NCI-H1417 treated with DMSO at 0.1 percent for 48 hours (cell line): ENCODE results near the gene ADAMTSL3.
"Not testable (repeated sequence)": the region's sequence is repeated elsewhere in the genome, so short reads cannot be mapped to it uniquely, and the experiment has no call there.

Source experiments
- DNase-seq: peaks from one replicate; lab custom pipeline; 2025; lab: John Stamatoyannopoulos, UW

Gene ADAMTSL3

DNA sequence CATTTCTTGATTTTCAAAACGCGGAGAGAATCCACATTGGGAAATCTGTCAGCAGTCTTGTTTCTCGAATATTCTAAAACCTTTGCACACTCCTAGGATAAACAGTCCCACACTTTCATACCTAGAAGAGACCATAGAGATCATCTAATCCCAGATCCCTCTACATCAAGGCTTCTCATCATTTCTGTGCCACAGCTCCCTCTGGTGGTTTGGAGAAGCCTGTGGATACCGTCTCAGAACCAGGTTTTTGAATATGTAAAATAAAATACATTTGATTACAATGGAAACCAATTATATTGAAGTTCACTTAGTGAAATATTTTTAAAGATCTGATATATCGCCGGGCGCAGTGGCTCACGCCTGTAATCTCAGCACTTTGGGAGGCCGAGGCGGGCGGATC is 369.7 kb downstream of the ADAMTSL3 start:
- DNase-seq, result no peak

DNA sequence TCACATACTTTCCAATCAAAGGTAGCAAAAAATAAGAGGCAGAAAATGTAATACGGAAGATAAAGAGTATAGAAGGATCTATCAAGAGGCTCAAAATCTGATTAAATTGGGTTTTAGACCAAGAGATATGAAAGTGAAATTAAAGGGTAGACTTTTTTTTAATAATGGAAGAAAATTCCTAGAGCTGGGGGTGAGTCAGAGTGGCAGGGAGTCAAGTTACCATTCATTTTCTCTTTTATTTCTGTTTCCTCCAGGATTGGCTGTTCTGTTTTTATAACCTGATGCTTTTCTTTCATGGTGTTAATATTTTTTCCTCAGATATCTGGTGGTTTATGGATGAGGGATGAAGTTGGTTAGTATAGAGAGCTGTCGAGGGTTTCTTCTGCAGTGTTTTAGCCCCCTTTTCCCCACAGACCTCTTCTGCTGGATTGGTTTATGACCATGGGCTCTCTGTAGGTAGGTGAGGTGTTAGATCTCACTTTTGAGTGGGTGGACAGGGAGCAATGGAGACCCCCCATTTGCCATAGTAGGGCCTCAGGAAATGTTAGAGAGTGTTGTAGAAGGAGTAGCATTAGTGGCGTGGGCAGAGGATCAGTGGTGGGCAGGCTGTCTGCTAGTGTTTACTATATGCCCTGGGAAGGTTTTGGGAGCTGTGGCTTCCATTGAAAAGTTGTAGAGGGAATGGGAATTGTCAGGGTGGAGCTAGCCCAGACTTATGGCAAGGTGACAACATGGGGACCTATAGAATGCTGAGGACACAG is 380.1 kb downstream of the ADAMTSL3 start:
- no peak for DNase-seq

DNA sequence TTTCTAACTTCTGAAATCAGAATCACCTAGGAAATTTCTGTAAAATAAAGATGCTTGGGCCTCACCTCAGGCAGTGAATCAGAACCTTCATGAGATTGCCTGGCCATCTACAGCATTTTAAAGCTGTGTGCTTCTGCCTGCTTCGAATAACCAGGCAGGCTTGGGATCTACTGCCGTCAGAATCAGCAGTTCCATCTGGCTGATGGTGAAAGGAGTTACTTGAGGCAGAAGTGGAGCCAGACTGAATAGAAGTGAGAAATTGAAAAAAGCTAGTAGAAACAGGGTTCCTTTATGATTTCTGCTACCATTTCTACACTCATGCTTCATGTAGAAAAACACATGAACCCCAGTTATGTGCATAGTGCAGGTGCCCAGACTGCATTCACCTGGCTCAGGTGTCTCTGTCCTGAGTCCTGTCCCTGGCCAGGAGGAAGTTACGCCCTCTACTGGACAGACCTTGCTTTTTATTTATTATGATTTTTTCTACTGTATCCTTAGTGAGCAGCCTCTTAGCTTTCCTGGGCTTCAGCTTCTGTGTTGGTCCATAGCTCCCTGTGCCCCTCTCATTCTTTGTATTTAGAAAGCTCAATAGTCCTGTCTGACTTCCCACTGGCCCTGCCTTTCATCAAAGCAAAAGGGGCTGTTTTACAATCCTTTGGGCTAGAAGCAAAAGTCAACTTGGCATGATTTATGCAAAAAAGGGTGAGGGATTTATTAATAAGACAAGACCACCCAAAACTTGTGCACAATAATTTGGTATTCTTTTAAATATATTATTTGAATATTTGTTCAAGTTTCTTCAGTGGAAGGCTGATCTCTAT is 380.9 kb downstream of the ADAMTSL3 start:
- DNase-seq, result no peak

DNA sequence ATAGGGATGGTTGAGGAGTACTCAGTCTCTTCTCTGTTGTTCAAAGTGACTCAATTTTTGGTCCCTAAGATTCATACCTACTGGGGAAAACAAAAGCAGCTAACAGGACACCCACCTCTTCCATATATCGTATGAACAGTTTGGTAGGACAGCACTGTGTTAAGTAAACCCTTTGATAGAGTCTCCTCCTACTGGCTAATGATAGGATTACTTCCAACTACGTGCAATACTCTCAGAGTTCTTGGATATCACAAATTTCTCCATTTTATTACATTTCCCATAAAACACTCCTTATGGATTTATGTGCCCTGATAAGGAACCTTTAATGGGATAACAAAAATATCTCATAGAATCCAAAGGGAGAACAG is 381.5 kb downstream of the ADAMTSL3 start:
- DNase-seq, result no peak

DNA sequence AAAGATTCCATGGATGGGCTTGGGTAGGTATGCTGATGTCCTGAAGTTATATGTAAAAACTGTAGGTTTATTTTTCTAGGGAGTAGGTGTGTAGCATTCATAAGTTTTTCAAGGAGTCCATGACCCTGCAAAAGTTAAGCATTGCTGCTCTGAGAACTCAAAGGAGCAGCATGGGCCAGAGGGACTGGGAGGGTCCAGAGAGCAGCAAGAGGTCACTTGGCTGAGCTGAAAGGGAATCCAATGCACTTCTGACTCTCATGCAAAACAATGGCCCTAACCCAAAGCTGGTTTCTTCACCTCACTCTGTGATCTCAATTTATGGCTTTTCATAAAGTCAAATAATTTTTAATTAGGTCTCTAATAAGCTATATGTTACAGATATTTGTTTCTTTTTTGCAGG is 383.4 kb downstream of the ADAMTSL3 start:
- no peak for DNase-seq

DNA sequence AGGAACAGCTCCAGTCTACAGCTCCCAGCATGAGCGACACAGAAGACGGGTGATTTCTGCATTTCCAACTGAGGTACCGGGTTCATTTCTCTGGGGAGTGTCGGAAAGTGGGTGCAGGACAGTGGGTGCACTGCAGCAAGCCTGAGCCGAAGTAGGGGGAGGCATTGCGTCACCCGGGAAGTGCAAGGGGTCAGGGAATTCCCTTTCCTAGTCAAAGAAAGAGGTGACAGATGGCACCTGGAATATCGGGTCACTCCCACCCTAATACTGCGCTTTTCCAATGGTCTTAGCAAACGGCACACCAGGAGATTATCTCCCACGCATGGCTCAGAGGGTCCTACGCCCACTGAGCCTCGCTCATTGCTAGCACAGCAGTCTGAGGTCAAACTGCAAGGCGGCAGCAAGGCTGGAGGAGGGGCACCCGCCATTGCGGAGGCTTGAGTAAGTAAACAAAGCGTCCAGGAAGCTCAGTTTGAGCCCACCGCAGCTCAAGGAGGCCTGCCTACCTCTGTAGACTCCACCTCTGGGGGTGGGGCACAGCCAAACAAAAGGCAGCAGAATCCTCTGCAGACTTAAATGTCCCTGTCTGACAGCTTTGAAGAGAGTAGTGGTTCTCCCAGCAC is 388.6 kb downstream of the ADAMTSL3 start:
- DNase-seq, result not testable (repeated sequence)

DNA sequence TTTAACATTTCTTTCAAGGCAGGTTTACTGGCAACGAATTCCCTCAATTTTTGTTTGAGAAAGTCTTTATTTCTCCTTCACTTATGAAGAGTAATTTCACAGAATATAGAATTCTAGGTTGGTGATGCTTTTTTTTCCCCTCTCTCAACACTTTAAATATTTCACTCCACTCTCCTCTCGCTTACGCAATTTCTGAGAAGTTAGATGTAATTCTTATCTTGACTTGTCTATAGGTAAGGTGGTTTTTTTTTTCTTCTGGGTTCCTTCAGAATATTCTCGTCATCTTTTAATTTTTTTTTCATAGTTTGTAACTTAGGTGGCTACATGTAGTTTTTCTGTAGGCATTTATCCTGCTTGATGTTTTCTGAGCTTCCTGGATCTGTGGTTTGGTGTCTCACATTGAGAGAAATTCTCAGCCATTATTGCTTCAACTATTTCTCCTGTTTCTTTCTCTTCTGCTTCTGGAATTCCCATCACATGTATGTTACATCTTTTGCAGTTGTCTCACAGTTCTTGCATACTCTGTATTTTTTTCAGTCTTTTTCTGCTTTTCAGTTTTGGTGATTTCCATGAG is 392.2 kb downstream of the ADAMTSL3 start:
- no peak for DNase-seq

DNA sequence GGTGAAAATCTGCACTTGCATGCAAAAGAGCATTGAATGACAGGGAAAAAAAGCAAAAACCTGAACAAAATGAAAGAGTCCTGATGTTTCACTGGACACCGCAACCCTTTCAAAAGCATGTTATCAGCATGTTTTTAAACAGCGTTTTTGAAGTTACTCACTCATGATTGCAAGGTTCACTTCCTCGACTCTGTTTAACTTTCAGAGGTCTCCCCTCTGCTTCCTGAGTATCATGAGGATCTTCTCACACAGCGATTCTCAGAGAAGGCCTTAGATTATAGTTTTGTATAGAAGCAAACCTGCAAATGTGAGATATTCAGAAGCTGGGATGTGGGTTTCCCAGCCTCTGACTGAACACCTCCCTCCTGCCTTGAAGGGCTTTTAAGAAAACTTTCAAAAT is 395.6 kb downstream of the ADAMTSL3 start:
- DNase-seq, result not testable (repeated sequence)

DNA sequence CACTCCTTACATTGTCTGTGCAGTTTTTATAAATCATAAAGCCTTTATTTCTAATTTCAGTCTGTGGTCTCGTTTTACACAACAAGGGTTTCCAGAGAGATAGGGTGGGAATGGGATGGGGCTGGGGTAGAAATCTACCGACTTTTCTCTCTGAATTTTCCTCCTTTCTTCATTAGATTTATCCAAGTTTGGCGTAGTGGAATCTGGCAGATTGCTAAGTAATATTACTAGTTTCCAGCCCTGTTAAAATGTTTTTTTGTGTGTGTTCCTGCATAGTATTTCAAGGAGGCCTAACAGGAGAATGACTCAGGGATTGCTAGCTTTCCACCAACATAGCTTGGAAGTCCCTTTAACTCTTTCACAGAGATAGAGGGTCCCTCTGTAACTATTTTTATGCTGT is 396.2 kb downstream of the ADAMTSL3 start:
- DNase-seq, result no peak

DNA sequence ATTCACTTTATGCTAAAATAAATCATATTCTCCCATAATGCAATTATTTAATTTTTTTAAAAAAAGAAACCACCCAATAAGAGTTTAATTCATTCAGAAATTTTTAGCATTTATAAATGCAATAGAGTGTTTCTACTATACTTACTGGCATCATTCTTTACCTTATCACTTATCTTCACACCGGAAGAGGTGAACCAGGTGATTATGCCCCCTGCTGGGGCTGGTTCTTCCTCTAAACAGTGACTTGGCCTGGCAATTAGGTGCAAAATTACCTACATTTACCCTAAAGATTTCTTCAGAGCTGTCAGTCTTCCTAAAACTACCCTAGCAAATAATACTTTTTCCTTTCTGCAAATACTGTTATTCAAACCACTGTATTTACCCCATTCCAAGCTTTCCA is 397.2 kb downstream of the ADAMTSL3 start:
- DNase-seq, result not testable (repeated sequence)

DNA sequence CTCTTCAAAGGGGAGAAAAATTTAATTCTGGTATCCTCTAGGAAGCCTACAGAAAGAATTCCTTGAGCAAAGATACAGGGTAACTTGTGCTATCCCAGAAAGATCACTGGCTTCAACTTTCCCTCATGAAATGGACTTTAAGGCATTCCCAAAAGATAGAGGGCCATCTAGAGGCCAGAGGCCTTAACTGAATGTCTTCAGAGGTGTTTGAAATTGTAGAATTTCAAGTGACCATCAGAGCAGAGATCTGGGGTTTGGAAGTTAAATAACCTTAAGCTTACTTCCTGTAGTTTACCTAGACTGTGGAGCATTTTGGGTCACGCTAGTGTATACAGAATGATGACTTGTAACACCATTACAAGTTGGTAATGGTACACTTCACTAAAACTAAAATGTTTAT is 400.6 kb downstream of the ADAMTSL3 start:
- DNase-seq, result not testable (repeated sequence)

DNA sequence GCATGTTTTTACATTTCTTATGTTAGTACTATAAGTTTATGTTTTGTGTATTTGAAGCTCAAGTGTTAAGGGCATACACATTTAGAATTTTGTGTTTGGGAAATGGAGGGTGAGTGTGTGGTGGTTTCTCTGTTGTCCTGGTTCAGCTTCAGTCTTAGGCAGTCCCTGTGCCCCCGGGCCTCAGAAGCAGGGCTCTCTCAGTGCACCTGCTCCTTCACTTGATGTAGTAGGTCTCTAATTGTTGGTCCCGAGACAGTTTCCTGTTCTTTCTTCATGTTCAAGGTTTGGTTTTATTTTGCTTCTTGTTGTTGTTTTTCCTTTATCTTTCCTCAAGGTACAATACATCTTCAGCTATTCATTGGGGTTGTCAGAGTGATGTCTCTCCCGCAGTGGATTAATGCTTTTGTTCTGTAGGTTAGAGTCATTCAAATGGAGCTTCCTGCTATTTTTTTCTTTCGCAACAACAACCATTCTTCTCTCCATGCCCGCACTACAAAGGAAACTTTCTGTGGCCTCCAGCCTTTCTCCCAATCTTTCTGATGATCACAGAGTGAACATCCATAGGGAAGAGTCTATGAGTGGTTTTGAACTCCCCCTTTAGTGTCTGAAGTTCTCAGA is 403.9 kb downstream of the ADAMTSL3 start:
- DNase-seq, result no peak

DNA sequence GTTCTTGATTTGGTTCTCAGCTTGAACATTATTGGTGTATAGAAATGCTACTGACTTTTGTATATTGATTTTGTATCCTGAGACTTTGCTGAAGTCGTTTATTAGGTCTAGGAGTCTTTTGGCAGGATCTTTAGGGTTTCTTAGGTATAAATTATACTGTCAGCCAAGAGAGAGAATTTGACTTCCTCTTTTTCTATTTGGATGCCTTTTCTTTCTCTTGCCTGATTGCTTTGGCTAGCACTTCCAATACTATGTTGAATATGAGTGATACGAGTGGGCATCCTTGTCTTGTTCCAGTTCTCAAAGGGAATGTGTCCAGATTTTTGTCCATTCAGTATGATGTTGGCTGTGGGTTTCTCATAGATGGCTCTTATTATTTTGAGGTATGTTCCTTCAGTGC is 409.8 kb downstream of the ADAMTSL3 start:
- not testable (repeated sequence) for DNase-seq

DNA sequence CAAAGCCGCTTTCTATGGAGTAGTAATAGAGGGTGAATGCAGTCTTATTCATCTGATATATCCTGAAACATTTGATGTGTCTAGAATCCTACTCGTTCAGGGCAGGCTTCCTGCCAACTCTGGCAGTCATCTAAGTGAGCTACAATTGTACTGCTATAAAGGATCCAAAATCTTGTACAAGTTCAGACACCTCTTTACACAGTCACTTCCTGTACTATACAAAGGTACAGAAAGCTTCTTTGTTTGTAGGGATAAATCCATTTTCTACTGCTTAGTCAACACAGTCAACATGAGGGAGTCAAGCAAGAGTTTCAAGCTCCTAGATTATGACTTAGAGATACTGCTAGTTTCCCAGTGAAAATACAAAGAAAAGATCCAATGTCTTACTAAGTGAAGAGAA is 414.8 kb downstream of the ADAMTSL3 start:
- DNase-seq, result not testable (repeated sequence)

DNA sequence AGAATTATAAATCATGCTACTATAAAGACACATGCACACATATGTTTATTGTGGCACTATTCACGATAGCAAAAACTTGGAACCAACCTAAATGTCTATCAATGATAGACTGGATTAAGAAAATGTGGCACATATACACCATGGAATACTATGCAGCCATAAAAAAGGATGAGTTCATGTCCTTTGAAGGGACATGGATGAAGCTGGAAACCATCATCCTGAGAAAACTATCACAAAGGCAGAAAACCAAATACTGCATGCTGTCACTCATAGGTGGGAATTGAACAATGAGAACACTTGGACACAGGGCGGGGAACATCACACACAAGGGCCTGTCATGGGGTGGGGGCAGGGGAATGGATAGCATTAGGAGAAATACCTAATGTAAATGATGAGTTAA is 424.1 kb downstream of the ADAMTSL3 start:
- not testable (repeated sequence) for DNase-seq

DNA sequence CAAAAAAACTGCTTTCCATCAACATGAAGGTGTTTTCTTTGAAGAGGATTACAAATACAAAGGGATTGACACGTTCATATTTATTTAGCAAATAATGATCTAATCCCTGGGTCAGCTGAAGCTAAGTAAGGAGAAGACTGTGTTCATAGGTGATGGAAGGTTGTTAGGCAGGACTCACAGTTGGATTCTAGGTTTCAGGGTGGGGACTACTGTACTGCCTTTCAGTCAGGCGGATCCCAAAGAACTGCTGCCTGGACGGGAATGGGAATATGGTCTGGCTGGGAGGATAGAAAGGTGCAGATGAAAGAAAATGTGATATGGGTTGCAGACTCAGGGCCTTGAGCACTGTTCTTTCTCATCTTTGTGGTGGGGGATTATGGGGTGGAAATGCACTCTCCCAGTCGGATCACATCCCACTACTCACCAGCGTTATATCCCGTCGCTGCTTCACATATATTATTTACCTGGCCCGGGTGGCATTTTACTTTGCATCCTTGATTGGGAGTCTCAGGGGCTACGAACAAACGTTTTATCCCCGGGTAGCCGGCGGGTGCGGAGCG is 425.5 kb downstream of the ADAMTSL3 start:
- peak; percentile 44 for DNase-seq

DNA sequence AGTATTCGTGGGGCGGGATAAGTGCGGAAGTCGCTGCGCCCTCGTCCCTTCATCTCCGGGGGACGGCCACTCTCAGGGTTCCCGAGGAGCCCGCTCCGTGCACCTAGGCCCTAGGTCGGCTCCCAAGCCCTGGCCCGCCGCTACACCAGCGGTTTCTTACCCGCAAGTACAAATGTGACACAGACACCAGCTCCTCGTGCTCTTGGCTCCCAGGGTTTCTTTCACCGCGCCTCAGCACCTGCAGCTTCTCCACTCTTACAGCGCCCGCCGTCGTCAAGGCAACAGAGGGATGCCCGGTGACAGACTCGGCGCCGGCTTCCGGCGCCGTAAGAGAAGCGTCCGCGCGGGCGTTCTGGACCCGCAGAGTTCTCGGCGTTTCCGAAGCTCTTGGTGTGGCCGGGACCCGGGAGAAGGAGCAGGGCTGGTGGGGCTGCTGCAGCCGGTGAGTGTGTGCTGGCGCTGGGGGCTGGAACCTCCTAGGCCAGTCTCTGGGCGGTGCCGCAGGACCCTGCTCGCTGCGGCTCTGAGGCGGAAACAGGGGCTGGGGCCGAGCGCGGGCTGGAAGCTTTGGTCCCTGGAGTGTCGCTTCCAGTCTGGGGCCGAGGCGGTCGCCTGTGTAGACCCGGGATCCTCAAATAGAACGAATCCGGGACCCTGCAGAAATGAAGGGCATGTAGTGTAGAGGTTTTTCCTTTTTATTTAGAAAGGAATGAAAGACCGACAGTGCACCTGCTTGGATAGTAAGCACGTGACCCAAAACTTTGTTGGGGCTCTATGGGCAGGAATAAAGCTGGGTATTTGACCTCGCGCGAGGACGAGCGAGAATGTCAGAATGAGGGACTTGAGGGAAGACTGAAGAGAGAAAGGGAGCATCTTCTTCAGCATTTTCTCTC is 426.2 kb downstream of the ADAMTSL3 start:
- DNase-seq, result peak; percentile 46

DNA sequence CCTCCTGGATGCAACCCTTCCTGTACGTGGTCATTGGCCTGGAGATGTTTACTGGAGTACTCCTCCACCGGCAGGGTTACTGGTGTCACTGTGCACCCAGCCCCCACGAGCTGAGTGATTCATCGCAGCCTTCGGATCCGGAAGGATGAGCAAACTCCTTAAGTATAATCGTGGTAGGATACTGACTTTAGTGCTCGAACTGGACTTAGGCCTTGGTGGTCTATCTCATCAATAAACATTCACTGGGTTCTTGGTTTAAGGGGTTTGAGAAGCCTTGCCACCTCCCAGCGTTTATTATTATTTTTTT is 426.8 kb downstream of the ADAMTSL3 start:
- not testable (repeated sequence) for DNase-seq

DNA sequence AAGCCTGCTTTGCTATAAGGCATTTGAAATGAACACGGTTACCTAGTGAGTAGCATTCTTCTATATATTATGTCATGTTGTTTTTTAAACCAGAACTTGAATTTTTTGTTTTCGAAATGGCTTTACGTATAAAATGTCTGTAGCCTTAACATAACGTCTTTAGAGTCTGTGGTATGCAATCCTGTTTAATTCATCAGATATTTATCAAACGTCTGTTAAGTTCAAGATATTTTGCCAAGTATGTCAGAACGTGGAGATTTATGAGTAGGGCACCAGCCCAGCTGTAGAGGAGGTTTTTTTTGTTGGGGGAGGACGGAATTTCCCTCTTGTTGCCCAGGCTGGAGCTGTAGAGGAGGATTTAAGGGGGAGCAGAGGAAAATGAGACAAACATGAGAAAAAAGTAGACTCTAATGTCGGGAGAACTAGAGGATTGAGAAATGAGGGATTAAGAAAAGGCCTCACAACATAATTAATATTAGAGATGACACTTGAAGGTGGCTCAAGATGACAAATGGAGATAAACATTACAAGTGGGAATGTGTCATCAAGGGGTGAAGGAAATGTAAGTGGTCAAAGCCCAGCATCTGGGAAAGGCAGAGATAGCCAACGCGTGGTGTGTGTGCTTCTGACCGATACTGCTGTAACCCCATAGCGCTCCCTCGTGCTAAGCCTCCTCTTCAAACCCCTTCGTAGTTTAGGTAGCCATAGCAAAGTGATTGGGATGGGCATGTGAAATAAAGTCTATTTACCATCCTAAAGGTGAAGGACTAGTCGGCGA is 427.7 kb downstream of the ADAMTSL3 start:
- DNase-seq, result no peak

DNA sequence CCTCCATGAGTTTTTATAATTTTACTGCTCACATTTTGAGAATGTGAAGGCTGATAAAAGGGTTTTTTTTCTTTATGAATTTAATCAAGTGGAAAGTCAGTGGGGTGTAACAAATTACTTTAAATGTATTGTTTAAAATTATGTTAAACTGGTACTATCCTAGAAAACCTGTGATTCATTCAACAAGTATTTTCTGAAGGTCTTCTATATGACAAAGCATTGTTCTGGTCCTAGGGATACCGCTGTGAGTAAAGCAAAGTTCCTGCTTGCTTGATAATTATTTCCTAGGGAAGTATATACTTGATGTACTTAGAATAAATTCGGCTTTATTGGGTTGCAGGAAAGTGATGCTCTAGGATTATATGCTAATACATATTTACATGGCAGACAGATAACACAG is 428.8 kb downstream of the ADAMTSL3 start:
- DNase-seq, result no peak
